H1 (cell line): ENCODE results near the gene DCLK1.

ENCODE experiments used
- CTCF ChIP-seq, 3 experiments: IDR thresholded peaks; 1 replicate in 2 of 3; 2 replicates in 1 of 3; pipeline versions ENCODE4 v1.5.1 to v1.6.1; 2011; ENCODE audit warnings: low read length in 3 of 3, mild to moderate bottlenecking in 3 of 3, inconsistent platforms in 2 of 3, low read depth in 1 of 3, moderate library complexity in 1 of 3; ENCODE audit not compliant: insufficient read depth in 1 of 3; ENCODE audit errors: control extremely low read depth in 1 of 3
- KDM4A ChIP-seq: IDR thresholded peaks from one replicate; pipeline ENCODE4 v1.7.1; 2012; ENCODE audit warnings: low read depth, mild to moderate bottlenecking, moderate library complexity, low read length, inconsistent platforms; ENCODE audit not compliant: severe bottlenecking
- MAX ChIP-seq: IDR thresholded peaks from 2 replicates; pipeline ENCODE4 v1.6.1; 2012; ENCODE audit warnings: inconsistent platforms
- POLR2A ChIP-seq, 2 experiments: IDR thresholded peaks; 1 replicate in 1 of 2; 2 replicates in 1 of 2; pipeline ENCODE4 v1.6.1; 2011; ENCODE audit warnings: low read depth in 2 of 2, low read length in 2 of 2, mild to moderate bottlenecking in 2 of 2; ENCODE audit errors: control extremely low read depth in 1 of 2
- POLR2AphosphoS5 ChIP-seq: IDR thresholded peaks from 2 replicates; pipeline ENCODE4 v1.6.1; 2011; ENCODE audit warnings: low read depth, low read length

GRCh38 chr13:36062249-36062648 is 68.9 kb downstream of the DCLK1 start:
- TF ChIP-seq POLR2AphosphoS5 (no peak), MAX (no peak), CTCF (IDR thresholded peaks at IDR 0.05; ENCODE audit: control extremely low read depth in 1 of 3, insufficient read depth in 1 of 3, low read depth in 1 of 3, low read length in 3 of 3) (no peak), KDM4A (no peak), POLR2A (IDR thresholded peaks at IDR 0.05; ENCODE audit: control extremely low read depth in 1 of 2, low read depth in 2 of 2, low read length in 2 of 2) (no peak)
